CD4-positive, alpha-beta T cell (primary cell): ENCODE results near the gene PLEKHA1. TPM values are rescaled to one million over a fixed set of nuclear protein-coding genes. Genes with fewer than 3 reads are reported as not detected.

ENCODE experiments used
- ATAC-seq: fragments of 200-7000 bp; cut with Tn5 transposase; one replicate; pipeline ENCODE4 v1.10.0; 2022; ENCODE audit warnings: mild to moderate bottlenecking; ENCODE audit not compliant: poor library complexity
- CTCF ChIA-PET: fragments of 350-600 bp; sonication (Branson Sonifier 250); formaldehyde crosslinking; loops from one replicate; lab custom pipeline; 2021; ENCODE audit warnings: antibody characterized with exemption, inconsistent platforms; lab: Charles Lee
- POLR2A ChIA-PET: fragments of 350-600 bp; sonication (Branson Sonifier 250); formaldehyde crosslinking; loops from one replicate; lab custom pipeline; 2021; ENCODE audit warnings: antibody characterized with exemption, inconsistent platforms; lab: Charles Lee
- DNase-seq, 14 experiments: peaks; one replicate each; pipeline ENCODE4 v3.0.0-alpha.2; 2013 to 2020; ENCODE audit warnings: mixed read lengths in 2 of 14
- H3K27ac ChIP-seq, 2 donors: one replicate each; pipeline versions ENCODE4 v1.5.1 to v1.7.0; 2013; ENCODE audit warnings: low read length in 2 of 2, low read depth in 1 of 2, mild to moderate bottlenecking in 1 of 2
- H3K27me3 ChIP-seq, 2 experiments: 1 replicate in 1 of 2; 2 replicates in 1 of 2; pipeline versions ENCODE4 v1.6.1 to v1.7.0; 2013; ENCODE audit warnings: low read length in 2 of 2, control low read depth in 1 of 2, mild to moderate bottlenecking in 1 of 2, moderate library complexity in 1 of 2; ENCODE audit not compliant: insufficient read depth in 2 of 2, control insufficient read depth in 1 of 2
- H3K36me3 ChIP-seq: one replicate; pipeline ENCODE4 v1.6.1; 2013; ENCODE audit warnings: low read length, control low read depth; ENCODE audit not compliant: insufficient read depth
- H3K4me1 ChIP-seq: one replicate; pipeline ENCODE4 v1.6.1; 2013; ENCODE audit warnings: low read length, control low read depth; ENCODE audit not compliant: insufficient read depth
- H3K4me3 ChIP-seq: one replicate; pipeline ENCODE4 v1.5.1; 2013; ENCODE audit warnings: mild to moderate bottlenecking, low read length, moderate library complexity
- H3K9me3 ChIP-seq, 2 experiments: 1 replicate in 1 of 2; 2 replicates in 1 of 2; pipeline versions ENCODE4 v1.6.1 to v1.7.0; 2013; ENCODE audit warnings: low read length in 2 of 2, mild to moderate bottlenecking in 2 of 2, control low read depth in 1 of 2, moderate library complexity in 1 of 2; ENCODE audit not compliant: control insufficient read depth in 1 of 2, insufficient read depth in 1 of 2
- H3K27ac Mint-ChIP-seq: one replicate; pipeline ENCODE4 v1.8.0; 2020; ENCODE audit warnings: mixed read lengths
- H3K27me3 Mint-ChIP-seq: one replicate; pipeline ENCODE4 v1.8.0; 2021; ENCODE audit warnings: mixed read lengths
- H3K36me3 Mint-ChIP-seq: one replicate; pipeline ENCODE4 v1.8.0; 2021; ENCODE audit warnings: low read depth, mixed read lengths
- H3K4me1 Mint-ChIP-seq: one replicate; pipeline ENCODE4 v1.8.0; 2021; ENCODE audit warnings: low read depth, mixed read lengths
- H3K4me3 Mint-ChIP-seq: one replicate; pipeline ENCODE4 v1.8.0; 2020; ENCODE audit warnings: mild to moderate bottlenecking, mixed read lengths
- H3K9me3 Mint-ChIP-seq: one replicate; pipeline ENCODE4 v1.8.0; 2020; ENCODE audit warnings: mixed read lengths
- CTCF ChIP-seq: fragments of 200-600 bp; IDR thresholded peaks from one replicate; pipeline ENCODE4 v1.8.0; 2022; ENCODE audit warnings: antibody characterized with exemption, mild to moderate bottlenecking
- intact Hi-C, 2 experiments: fragments of 100-400 bp; cut with DNase I in 1 of 2; cut with micrococcal nuclease in 1 of 2; formaldehyde crosslinking; loops; one replicate each; pipeline versions ENCODE4 v1.15.1 to v1.9.0; 2023 to 2025; cut with DNase I, micrococcal nuclease
- total RNA-seq, 174 experiments: library from RNA in 2 of 174; stranded (reverse) in 2 of 174; gene quantifications; one replicate each; pipeline ENCODE4 v1.2.3 and lab custom pipeline; 2021 to 2026

The PLEKHA1 gene
- total RNA-seq, 2 experiments from 2014 or later: 24.9 to 26.8 TPM

GRCh38 chr10:122421742-122422141, 47.2 kb downstream of the PLEKHA1 start:
- ATAC-seq: no peak
- CTCF ChIA-PET: interaction anchor here (1.8 kb wide), 1 partner anchor 43 kb away, joined by 3 read pairs; no protein-coding TSS in a partner anchor
- peak overlapping the region; percentile 14 for H3K4me3 Mint-ChIP-seq
- no peaks in the 10 kb centered on the region for H3K27me3 ChIP-seq
- TF ChIP-seq CTCF: no peak
- H3K36me3 ChIP-seq: peaks cover 7% of the 10 kb centered on the region
- H3K27ac Mint-ChIP-seq: peak overlapping the region; percentile 73
- no peaks in the 10 kb centered on the region for H3K9me3 ChIP-seq
- no peaks in the 10 kb centered on the region for H3K9me3 Mint-ChIP-seq
- intact Hi-C loops: no loop called here
- no peak overlapping the region for H3K4me3 ChIP-seq
- POLR2A ChIA-PET: interaction anchor here (0.6 to 1.7 kb wide), 3 partner anchors 15 to 72 kb away, joined by 3 to 11 read pairs (median 6); partner anchors contain the start of gene PLEKHA1
- DNase-seq: peak in 1 of 14 experiments; percentile 21
- H3K36me3 Mint-ChIP-seq: peaks cover 63% of the 10 kb centered on the region
- H3K4me1 Mint-ChIP-seq: peaks cover 77% of the 10 kb centered on the region
- no peaks in the 10 kb centered on the region for H3K27me3 Mint-ChIP-seq
- H3K27ac ChIP-seq: peak overlapping the region in 1 of 2 donors; percentile 47
- H3K4me1 ChIP-seq: peaks cover 32% of the 10 kb centered on the region

- Mint-ChIP-seq H3K27me3 (no peaks in the 10 kb centered on the region), H3K4me1 (peaks cover 77% of the 10 kb centered on the region), H3K9me3 (no peaks in the 10 kb centered on the region), H3K36me3 (peaks cover 64% of the 10 kb centered on the region), H3K27ac (peak overlapping the region; percentile 73), H3K4me3 (peak overlapping the region; percentile 8)
- H3K27ac ChIP-seq: peak overlapping the region in 1 of 2 donors; percentile 47
- H3K36me3 ChIP-seq: peaks cover 7% of the 10 kb centered on the region
- peaks cover 29% of the 10 kb centered on the region for H3K4me1 ChIP-seq
- ATAC-seq: peak; percentile 68
- no peaks in the 10 kb centered on the region for H3K9me3 ChIP-seq
- TF ChIP-seq CTCF: no peak
- ChIA-PET CTCF (interaction anchor here (0.6 to 1.8 kb wide), 2 partner anchors 44 to 802 kb away, joined by 3 read pairs; no protein-coding TSS in a partner anchor), POLR2A (interaction anchor here (0.6 to 1.7 kb wide), 3 partner anchors 15 to 73 kb away, joined by 3 to 11 read pairs (median 6); partner anchors contain the start of gene PLEKHA1)
- intact Hi-C loops: no loop called here
- H3K27me3 ChIP-seq: no peaks in the 10 kb centered on the region
- H3K4me3 ChIP-seq: no peak overlapping the region
- DNase-seq: peak in 5 of 14 experiments; percentile 5 to 77 (median 43)
These were observed 47.9 kb downstream of the PLEKHA1 start for GRCh38 chr10:122422266-122422989.

GRCh38 chr10:122424059-122424458, 49.6 kb downstream of the PLEKHA1 start:
- CTCF ChIA-PET: interaction anchor here (0.6 to 1.1 kb wide), 3 partner anchors 10 to 460 kb away, joined by 3 to 6 read pairs (median 3); no protein-coding TSS in a partner anchor

More at GRCh38 chr10:122424059-122424458, 49.6 kb downstream of the PLEKHA1 start:
- H3K27me3 Mint-ChIP-seq: no peaks in the 10 kb centered on the region
- no peak overlapping the region for H3K4me3 Mint-ChIP-seq
- no peak for TF ChIP-seq CTCF
- H3K4me1 Mint-ChIP-seq: peaks cover 70% of the 10 kb centered on the region
- Histone ChIP-seq H3K4me1 (peaks cover 23% of the 10 kb centered on the region), H3K4me3 (no peak overlapping the region), H3K36me3 (peaks cover 15% of the 10 kb centered on the region), H3K27me3 (no peaks in the 10 kb centered on the region), H3K27ac (no peak overlapping the region), H3K9me3 (no peaks in the 10 kb centered on the region)
- H3K9me3 Mint-ChIP-seq: no peaks in the 10 kb centered on the region
- H3K27ac Mint-ChIP-seq: peak overlapping the region; percentile 51
- no peak for DNase-seq
- POLR2A ChIA-PET: interaction anchor here (0.9 to 1.1 kb wide), 2 partner anchors 16 to 50 kb away, joined by 3 to 9 read pairs; no protein-coding TSS in a partner anchor
- ATAC-seq: no peak
- intact Hi-C loops: no loop called here
- H3K36me3 Mint-ChIP-seq: peaks cover 62% of the 10 kb centered on the region
